ENCODE results near the gene GSK3A. TPM values are rescaled to one million over a fixed set of nuclear protein-coding genes. Genes with fewer than 3 reads are reported as not detected.

The GSK3A gene
- total and polyA plus RNA-seq, 7 experiments from 2014 or later: 11.4 to 52.0 (median 30.6) TPM

DNA sequence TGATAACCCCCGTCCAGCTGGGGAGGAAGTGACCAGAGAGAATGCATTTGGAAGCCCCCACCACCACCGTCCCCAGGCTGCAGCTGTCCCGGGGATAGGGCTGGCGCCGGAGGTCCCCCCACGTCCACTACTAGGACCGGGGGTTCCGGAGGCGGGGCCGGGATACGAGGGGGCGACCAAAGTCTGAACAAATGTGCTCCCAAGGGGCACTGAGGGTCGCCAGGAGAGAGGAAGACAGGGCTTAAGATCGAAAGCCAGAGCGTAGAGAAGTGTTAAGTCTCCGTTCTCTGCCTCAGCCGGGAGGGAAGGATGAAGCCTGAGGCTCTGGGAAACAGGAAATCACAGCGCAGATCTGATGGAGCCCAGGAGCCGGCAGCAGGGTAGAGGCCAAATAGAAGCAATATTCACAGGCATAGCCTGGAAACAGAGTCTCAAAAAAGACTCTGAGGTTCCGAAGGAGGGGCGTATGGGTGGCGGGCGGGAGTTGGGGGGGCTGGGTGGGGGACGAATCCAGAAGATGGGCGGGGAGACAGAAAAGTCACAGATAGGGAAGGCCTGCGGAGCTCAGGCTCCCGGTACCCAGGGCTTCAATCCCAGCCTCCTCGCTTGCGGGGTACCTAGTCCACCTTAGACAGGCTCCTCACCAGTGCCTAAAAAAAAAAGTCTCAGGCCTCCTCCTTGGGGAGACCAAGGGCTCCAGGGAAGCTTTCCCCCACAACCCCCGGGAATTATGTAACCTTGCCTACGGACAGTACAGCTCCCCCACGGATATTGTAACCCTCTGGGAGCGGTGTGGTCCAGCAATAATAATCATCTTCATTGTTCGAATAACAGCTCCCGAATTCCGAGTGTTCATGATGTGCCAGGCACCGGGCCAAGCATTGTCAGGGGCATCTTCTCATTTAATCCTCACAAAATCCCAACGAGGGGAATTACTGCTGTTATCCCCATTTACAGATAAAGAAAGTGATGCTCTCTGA lies 13.7 kb upstream of the GSK3A start:
- ATAC-seq (no peak), DNase-seq (no peak)
- Histone ChIP-seq H3K4me3 (ENCODE audit: low read length) (peak overlapping the region; percentile 61), H3K9me3 (ENCODE audit: control insufficient read depth in 2 of 3, low read length in 3 of 3) (no peaks in the 10 kb centered on the region), H3K27me3 (ENCODE audit: control insufficient read depth in 2 of 2, insufficient read depth in 2 of 2, low read length in 2 of 2) (no peaks in the 10 kb centered on the region), H3K36me3 (ENCODE audit: control insufficient read depth in 2 of 3, insufficient read depth in 3 of 3, low read length in 3 of 3) (peaks cover 0 to 10% (median 0%) of the 10 kb centered on the region in 3 experiments), H3K4me1 (ENCODE audit: control insufficient read depth in 2 of 2, insufficient read depth in 2 of 2, low read length in 2 of 2) (peaks cover 20 to 22% of the 10 kb centered on the region in 2 donors), H3K27ac (ENCODE audit: low read depth, low read length) (peak overlapping the region; percentile 99)
- Mint-ChIP-seq H3K27ac (peak overlapping the region; percentile 42 to 92 (median 79)), H3K27me3 (peaks cover 0 to 10% (median 0%) of the 10 kb centered on the region in 5 donors), H3K36me3 (peaks cover 0 to 4% (median 0%) of the 10 kb centered on the region in 5 donors), H3K4me1 (peaks cover 20 to 28% (median 25%) of the 10 kb centered on the region in 7 donors), H3K9me3 (peaks cover 0 to 2% (median 0%) of the 10 kb centered on the region in 11 donors), H3K4me3 (peak overlapping the region; percentile 42 to 99 (median 77))
- intact Hi-C loops (cut with micrococcal nuclease): loop anchor here (1.0 to 2.0 kb wide), 6 partner anchors 12 to 148 kb away; partner anchors contain the start of genes PAFAH1B3 (in 2 of the 2) and PRR19 (in 2 of the 2)
- CTCF ChIA-PET: interaction anchor here (0.6 to 0.7 kb wide), 2 partner anchors 16 to 619 kb away, joined by 3 to 4 read pairs; no protein-coding TSS in a partner anchor
- POLR2A ChIA-PET: interaction anchor here (0.8 to 1.9 kb wide), 7 partner anchors 10 to 124 kb away, joined by 3 to 9 read pairs (median 6); partner anchors contain the start of genes GSK3A and POU2F2

DNA sequence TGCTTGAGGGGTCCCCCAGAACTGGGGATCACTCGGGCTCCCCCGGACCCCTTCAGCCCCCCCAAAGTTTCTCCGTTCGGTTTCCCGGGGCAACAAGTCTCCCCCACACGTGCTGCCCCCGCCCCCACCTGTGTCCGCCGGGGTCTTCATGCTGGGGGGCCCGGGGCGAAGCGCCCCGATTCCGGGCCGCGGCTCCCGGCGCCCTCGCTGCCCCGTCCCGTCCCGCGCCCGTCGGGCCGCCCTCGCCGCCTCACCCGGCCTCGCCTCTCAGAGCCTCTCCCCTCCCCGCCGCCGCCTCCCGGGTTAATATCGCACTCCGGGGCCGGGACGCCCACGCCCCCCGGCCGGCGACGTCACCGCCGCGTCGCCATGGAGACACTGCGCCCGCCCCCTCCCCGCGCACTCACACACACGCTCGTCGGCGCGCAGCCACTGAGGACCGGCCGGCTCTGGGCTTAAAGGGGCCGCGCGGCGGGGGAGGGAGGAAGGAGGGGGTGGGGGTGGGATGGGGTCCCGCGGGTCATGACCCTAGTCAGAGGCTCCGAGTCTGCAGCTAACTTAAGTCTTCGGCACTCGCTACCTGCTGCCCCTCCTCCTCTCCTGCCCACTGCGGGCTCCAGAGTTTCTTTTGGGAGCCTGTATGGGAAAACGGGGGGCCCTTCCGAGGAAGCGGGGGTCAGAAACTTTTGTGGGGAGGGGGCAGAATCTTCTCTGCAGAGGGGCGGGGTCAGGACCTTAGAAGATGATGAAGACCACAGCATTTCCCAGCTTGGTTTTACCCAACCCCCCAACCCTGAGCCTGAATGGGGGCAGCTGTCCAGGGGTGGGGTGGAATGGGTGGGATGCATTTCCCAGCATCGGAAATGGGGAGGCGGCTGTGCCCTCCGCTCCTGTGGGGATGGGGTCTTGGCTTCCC lies 12.7 kb upstream of the GSK3A start, which contains the start of gene ERF:
TSS of gene ERF (minus strand) at position 279 of the 916 bp plus-strand sequence. CDS start at position 150, 129 bp downstream.
- Histone ChIP-seq H3K27me3 (ENCODE audit: control insufficient read depth in 2 of 2, insufficient read depth in 2 of 2, low read length in 2 of 2) (no peaks in the 10 kb centered on the region), H3K4me3 (ENCODE audit: low read length) (peak within 1 kb of the TSS; percentile 96), H3K4me1 (ENCODE audit: control insufficient read depth in 2 of 2, insufficient read depth in 2 of 2, low read length in 2 of 2) (peaks cover 20 to 29% of the 10 kb centered on the region in 2 donors), H3K36me3 (ENCODE audit: control insufficient read depth in 2 of 3, insufficient read depth in 3 of 3, low read length in 3 of 3) (peaks cover 0 to 14% (median 0%) of the 10 kb centered on the region in 3 experiments), H3K27ac (ENCODE audit: low read depth, low read length) (peak within 1 kb of the TSS; percentile 99), H3K9me3 (ENCODE audit: control insufficient read depth in 2 of 3, low read length in 3 of 3) (no peaks in the 10 kb centered on the region)
- Mint-ChIP-seq H3K36me3 (peaks cover 0 to 4% (median 0%) of the 10 kb centered on the region in 5 donors), H3K27me3 (peaks cover 0 to 10% (median 0%) of the 10 kb centered on the region in 5 donors), H3K9me3 (peaks cover 0 to 2% (median 0%) of the 10 kb centered on the region in 11 donors), H3K27ac (peak within 1 kb of the TSS in 8 of 9 donors; percentile 43 to 92 (median 82)), H3K4me3 (peak within 1 kb of the TSS; percentile 42 to 99 (median 77)), H3K4me1 (peaks cover 20 to 37% (median 30%) of the 10 kb centered on the region in 7 donors)
- ATAC-seq (peak; percentile 90), DNase-seq (peak; percentile 90 to 98 (median 94))
- POLR2A ChIA-PET: interaction anchor here (0.8 to 1.9 kb wide), 6 partner anchors 9 to 45 kb away, joined by 3 to 9 read pairs (median 6); partner anchors contain the start of gene GSK3A
- intact Hi-C loops (cut with micrococcal nuclease): loop anchor here (1.0 to 2.0 kb wide), 8 partner anchors 11 to 147 kb away; partner anchors contain the start of genes PAFAH1B3 (in 2 of the 2), PRR19 (in 2 of the 2) and ZNF526 (in 1 of the 2)
- CTCF ChIA-PET: no interaction called here

DNA sequence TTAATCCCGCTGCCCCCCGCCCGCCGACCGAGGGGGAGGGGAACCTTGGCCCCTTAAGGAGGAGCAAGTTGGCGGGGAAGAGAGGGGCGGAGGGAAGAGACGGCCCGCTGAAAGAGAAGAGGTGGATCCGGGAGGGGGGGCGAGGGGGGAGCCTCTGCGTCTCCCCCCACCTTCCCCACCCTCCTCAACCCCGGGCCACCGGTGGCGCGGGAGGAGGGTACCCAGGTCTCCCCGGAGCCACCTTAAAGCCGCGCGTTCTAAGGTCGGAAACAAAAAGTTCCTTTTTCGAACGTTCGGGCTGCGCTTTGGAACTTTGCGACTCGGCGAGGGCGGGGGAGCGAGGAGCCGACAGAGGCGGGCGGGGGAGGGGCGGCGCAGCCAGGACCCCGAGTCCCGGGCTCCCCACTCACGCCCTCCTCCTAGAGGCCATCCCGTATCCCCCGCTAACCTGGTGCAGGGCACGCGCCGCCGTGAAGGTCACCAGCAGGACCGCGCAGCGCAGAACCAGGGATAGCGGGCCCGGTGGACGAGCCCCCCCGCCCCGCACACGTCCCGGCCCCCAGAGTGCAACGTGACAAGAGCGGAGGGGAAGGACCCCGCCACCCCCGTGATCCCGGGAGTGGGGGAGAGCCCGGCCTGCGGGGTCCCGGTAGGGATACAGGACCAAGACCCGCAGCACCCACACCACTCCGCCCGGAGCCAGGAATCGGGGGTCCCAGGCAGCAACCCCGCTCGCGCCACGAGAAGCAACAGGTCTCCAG lies 11.9 kb upstream of the GSK3A start:
- peak overlapping the region; percentile 96 for H3K4me3 ChIP-seq (ENCODE audit: low read length)
- H3K27ac ChIP-seq (ENCODE audit: low read depth, low read length): peak overlapping the region; percentile 99
- Mint-ChIP-seq H3K27me3 (peaks cover 0 to 10% (median 0%) of the 10 kb centered on the region in 5 donors), H3K27ac (peak overlapping the region in 8 of 9 donors; percentile 43 to 83 (median 76)), H3K4me1 (peaks cover 20 to 41% (median 34%) of the 10 kb centered on the region in 7 donors), H3K4me3 (peak overlapping the region; percentile 42 to 99 (median 76)), H3K36me3 (peaks cover 0 to 4% (median 0%) of the 10 kb centered on the region in 5 donors), H3K9me3 (peaks cover 0 to 2% (median 0%) of the 10 kb centered on the region in 11 donors)
- DNase-seq: peak; percentile 65 to 86 (median 83)
- intact Hi-C loops (cut with micrococcal nuclease): loop anchor here (1.0 to 2.0 kb wide), 5 partner anchors 10 to 55 kb away; partner anchors contain the start of genes PAFAH1B3 (in 2 of the 2), PRR19 (in 2 of the 2) and ZNF526 (in 1 of the 2)
- ATAC-seq: peak; percentile 59
- peaks cover 20 to 29% of the 10 kb centered on the region in 2 donors for H3K4me1 ChIP-seq (ENCODE audit: control insufficient read depth in 2 of 2, insufficient read depth in 2 of 2, low read length in 2 of 2)
- H3K36me3 ChIP-seq (ENCODE audit: control insufficient read depth in 2 of 3, insufficient read depth in 3 of 3, low read length in 3 of 3): peaks cover 0 to 22% (median 0%) of the 10 kb centered on the region in 3 experiments
- H3K27me3 ChIP-seq (ENCODE audit: control insufficient read depth in 2 of 2, insufficient read depth in 2 of 2, low read length in 2 of 2): no peaks in the 10 kb centered on the region
- CTCF ChIA-PET: no interaction called here
- POLR2A ChIA-PET: no interaction called here
- H3K9me3 ChIP-seq (ENCODE audit: control insufficient read depth in 2 of 3, low read length in 3 of 3): no peaks in the 10 kb centered on the region

DNA sequence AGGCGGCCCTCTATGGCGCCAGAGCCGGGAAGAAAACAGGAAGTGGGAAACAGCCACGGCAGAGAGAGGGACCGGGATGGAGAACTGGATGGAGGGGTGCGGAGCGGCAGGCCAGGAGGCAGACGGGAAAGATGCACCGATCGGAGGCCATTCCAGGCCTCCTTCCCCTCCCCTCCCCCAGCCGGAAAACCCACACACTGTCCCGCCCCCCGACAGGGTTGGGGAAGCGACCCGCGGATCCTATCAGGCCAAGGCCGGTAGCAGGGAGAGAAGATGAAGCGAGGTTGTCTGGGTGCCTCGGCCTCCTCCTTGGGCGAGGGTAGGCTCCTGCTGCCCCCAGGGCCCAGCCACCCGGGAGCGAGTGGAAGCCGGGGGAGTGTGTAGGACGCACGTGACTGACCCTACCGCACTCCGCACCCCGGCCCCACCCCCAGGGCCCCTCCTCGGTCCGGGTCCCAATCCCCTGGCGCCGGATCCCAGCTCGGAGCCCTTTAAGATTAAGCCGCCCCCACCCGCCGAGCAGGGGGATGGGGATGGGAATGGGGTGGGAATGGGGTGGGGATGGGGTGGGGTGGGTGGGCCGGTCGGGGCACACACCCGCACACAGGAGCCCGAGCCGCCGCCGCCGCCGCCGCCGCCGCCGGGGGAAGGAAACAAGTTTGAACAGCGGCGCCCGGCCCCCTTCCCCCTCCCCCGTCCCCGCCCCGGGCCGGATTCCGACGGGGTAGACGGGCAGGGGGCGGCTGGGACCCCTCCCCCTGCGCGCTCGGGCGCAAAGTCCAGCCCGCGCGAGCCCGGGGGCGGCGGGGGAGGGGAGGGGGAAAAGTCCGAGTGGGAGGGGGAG lies 11.1 kb upstream of the GSK3A start:
- peak overlapping the region; percentile 85 to 98 (median 92) for H3K27ac Mint-ChIP-seq
- CTCF ChIA-PET: interaction anchor here (1.9 kb wide), 1 partner anchor 10 kb away, joined by 8 read pairs; no protein-coding TSS in a partner anchor
- intact Hi-C loops (cut with micrococcal nuclease): loop anchor here (1.0 to 2.0 kb wide), 7 partner anchors 9 to 72 kb away; partner anchors contain the start of genes PAFAH1B3 (in 2 of the 2), PRR19 (in 2 of the 2), MEGF8 (in 1 of the 2) and ZNF526 (in 1 of the 2)

More for the DNA sequence above, 11.1 kb upstream of the GSK3A start:
- Mint-ChIP-seq H3K9me3 (peaks cover 0 to 2% (median 0%) of the 10 kb centered on the region in 11 donors), H3K4me1 (peaks cover 20 to 41% (median 34%) of the 10 kb centered on the region in 7 donors), H3K27me3 (peaks cover 0 to 10% (median 0%) of the 10 kb centered on the region in 5 donors), H3K4me3 (peak overlapping the region; percentile 89 to 99 (median 94)), H3K36me3 (peaks cover 0 to 4% (median 0%) of the 10 kb centered on the region in 5 donors)
- ATAC-seq (peak; percentile 33), DNase-seq (peak in 8 of 9 donors; percentile 57 to 78 (median 69))
- Histone ChIP-seq H3K27me3 (ENCODE audit: control insufficient read depth in 2 of 2, insufficient read depth in 2 of 2, low read length in 2 of 2) (no peaks in the 10 kb centered on the region), H3K27ac (ENCODE audit: low read depth, low read length) (peak overlapping the region; percentile 99), H3K36me3 (ENCODE audit: control insufficient read depth in 2 of 3, insufficient read depth in 3 of 3, low read length in 3 of 3) (peaks cover 0 to 30% (median 0%) of the 10 kb centered on the region in 3 experiments), H3K4me3 (ENCODE audit: low read length) (peak overlapping the region; percentile 96), H3K9me3 (ENCODE audit: control insufficient read depth in 2 of 3, low read length in 3 of 3) (no peaks in the 10 kb centered on the region), H3K4me1 (ENCODE audit: control insufficient read depth in 2 of 2, insufficient read depth in 2 of 2, low read length in 2 of 2) (peaks cover 20 to 29% of the 10 kb centered on the region in 2 donors)
- POLR2A ChIA-PET: no interaction called here

All from naive thymus-derived CD4-positive, alpha-beta T cell (primary cell).